WTC11 (cell line): Measurements from ENCODE around the gene CCDC28B. TPM values are rescaled to one million over a fixed set of nuclear protein-coding genes. Genes with fewer than 3 reads are reported as not detected.

Source experiments
- ATAC-seq: fragments of 200-7000 bp; cut with Tn5 transposase; 2 replicates; pipeline ENCODE4 v1.10.0; 2021; ENCODE audit warnings: mild to moderate bottlenecking, moderate library complexity
- CTCF ChIA-PET: fragments of 300-600 bp; sonication (Branson Sonifier 250); formaldehyde crosslinking; loops from one replicate; lab custom pipeline; 2021; ENCODE audit warnings: antibody characterized with exemption; lab: Charles Lee
- POLR2A ChIA-PET: fragments of 350-600 bp; sonication (Branson Sonifier 250); formaldehyde crosslinking; loops from one replicate; lab custom pipeline; 2021; ENCODE audit warnings: antibody characterized with exemption; lab: Charles Lee
- DNase-seq: peaks from one replicate; pipeline ENCODE4 v3.0.0; 2021; ENCODE audit warnings: low spot score
- H3K27ac Mint-ChIP-seq: 2 replicates; pipeline ENCODE4 v1.8.0; 2021; ENCODE audit warnings: mixed read lengths
- H3K27me3 Mint-ChIP-seq: 2 replicates; pipeline ENCODE4 v1.8.0; 2021; ENCODE audit warnings: low read depth, mild to moderate bottlenecking, moderate library complexity, mixed read lengths
- H3K36me3 Mint-ChIP-seq: 2 replicates; pipeline ENCODE4 v1.8.0; 2021; ENCODE audit warnings: mixed read lengths
- H3K4me1 Mint-ChIP-seq: 2 replicates; pipeline ENCODE4 v1.8.0; 2022; ENCODE audit warnings: mixed read lengths
- H3K4me3 Mint-ChIP-seq: 2 replicates; pipeline ENCODE4 v1.8.0; 2021; ENCODE audit warnings: mild to moderate bottlenecking, moderate library complexity, mixed read lengths
- H3K9me3 Mint-ChIP-seq: 2 replicates; pipeline ENCODE4 v1.8.0; 2021; ENCODE audit warnings: mixed read lengths
- ATF1 ChIP-seq: sonication (generic); formaldehyde crosslinking; IDR thresholded peaks from 2 replicates; pipeline ENCODE4 v1.8.1; 2023; ENCODE audit warnings: mild to moderate bottlenecking, moderate library complexity, missing genetic modification reagents
- ATF6 ChIP-seq: sonication (generic); formaldehyde crosslinking; IDR thresholded peaks from 2 replicates; pipeline ENCODE4 v1.8.1; 2023; ENCODE audit warnings: mild to moderate bottlenecking, missing genetic modification reagents
- CDX4 ChIP-seq: fragments of 250-450 bp; sonication (Bioruptor Pico); IDR thresholded peaks from 2 replicates; pipeline ENCODE4 v1.9.0; 2021; ENCODE audit warnings: moderate library complexity, mild to moderate bottlenecking, inconsistent platforms, borderline replicate concordance
- EMX1 ChIP-seq: fragments of 250-450 bp; sonication (Bioruptor Pico); IDR thresholded peaks from 2 replicates; pipeline ENCODE4 v1.8.0; 2021; ENCODE audit warnings: mild to moderate bottlenecking
- NFATC4 ChIP-seq: fragments of 250-450 bp; sonication (Bioruptor Pico); IDR thresholded peaks from 2 replicates; pipeline ENCODE4 v1.9.0; 2021; ENCODE audit warnings: mild to moderate bottlenecking
- NFE2L1 ChIP-seq: sonication (generic); formaldehyde crosslinking; IDR thresholded peaks from 2 replicates; pipeline ENCODE4 v1.8.1; 2023; ENCODE audit warnings: missing genetic modification reagents
- OVOL2 ChIP-seq: fragments of 250-450 bp; sonication (Bioruptor Pico); IDR thresholded peaks from 2 replicates; pipeline ENCODE4 v1.9.0; 2021; ENCODE audit warnings: mild to moderate bottlenecking, borderline replicate concordance
- SOX15 ChIP-seq: fragments of 250-450 bp; sonication (Bioruptor Pico); IDR thresholded peaks from 2 replicates; pipeline ENCODE4 v1.9.0; 2021; ENCODE audit warnings: mild to moderate bottlenecking
- TEAD4 ChIP-seq: sonication (generic); formaldehyde crosslinking; IDR thresholded peaks from 2 replicates; pipeline ENCODE4 v1.8.0; 2022; ENCODE audit warnings: mild to moderate bottlenecking, missing genetic modification reagents
- total RNA-seq: library from RNA; stranded (reverse); gene quantifications from 3 replicates; pipeline ENCODE4 v1.2.3, GENCODE V29; 2021
- TF ChIP-seq, protein P1 (sequence below): sonication (generic); formaldehyde crosslinking; IDR thresholded peaks from 2 replicates; pipeline ENCODE4 v1.8.1; 2022; ENCODE audit warnings: mild to moderate bottlenecking, moderate library complexity, missing genetic modification reagents
- TF ChIP-seq, protein P2 (sequence below): fragments of 200-600 bp; IDR thresholded peaks from 2 replicates; pipeline ENCODE4 v1.8.0; 2022; ENCODE audit warnings: antibody characterized with exemption

Gene CCDC28B
- total RNA-seq, 1 experiment from 2014 or later: 34.4 TPM

DNA sequence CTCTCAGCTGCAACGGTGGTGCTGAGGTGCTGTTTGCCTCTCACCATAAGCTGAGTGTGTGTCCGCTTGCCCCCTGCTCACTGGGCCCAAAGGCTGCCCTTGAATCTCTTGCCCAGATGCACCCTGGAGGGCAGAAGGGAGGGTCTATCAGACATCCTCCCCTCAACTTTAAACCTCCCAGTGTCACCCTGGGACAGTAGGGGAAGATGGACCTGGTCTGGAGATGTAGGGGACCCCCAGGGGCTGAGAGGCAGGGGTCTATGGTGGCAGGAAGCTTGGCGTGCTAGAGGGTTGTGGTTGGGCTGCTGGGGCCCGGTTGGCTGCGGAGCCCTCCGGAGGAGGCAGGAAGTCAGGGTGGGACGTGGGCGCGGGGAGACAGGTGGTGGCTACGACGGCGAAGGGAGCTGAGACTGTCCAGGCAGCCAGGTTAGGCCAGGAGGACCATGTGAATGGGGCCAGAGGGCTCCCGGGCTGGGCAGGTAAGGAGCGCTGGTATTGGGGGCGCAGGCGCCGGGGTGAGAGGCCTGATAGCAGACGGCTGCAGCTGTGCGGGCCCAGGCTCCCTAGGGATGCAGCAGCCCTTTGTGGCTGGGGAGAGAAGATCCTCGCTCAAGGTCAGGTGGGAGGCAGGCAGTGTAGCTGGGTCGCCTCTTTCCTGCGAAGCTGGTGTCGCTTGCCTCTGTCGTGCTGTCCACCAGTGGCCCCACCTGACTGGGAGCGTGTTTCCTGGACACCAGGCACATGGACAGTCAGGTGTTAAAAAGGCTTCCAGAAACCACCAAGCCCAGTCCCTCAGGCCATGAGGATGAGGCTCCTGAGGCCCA, 50.7 kb downstream of the CCDC28B start, which contains the start of gene LCK:
LCK (plus strand) TSS at position 373 of the 824 bp plus-strand sequence. CDS start 23,065 bp downstream, outside the sequence.
- POLR2A ChIA-PET: interaction anchor here (3.2 kb wide), 1 partner anchor 23 kb away, joined by 16 read pairs; no protein-coding TSS in a partner anchor
- no peaks in the 10 kb centered on the region for H3K36me3 Mint-ChIP-seq
- ATAC-seq (no peak), DNase-seq (no peak)
- no peaks in the 10 kb centered on the region for H3K9me3 Mint-ChIP-seq
- peak within 1 kb of the TSS; percentile 80; the same call in 1 of the 2 replicates for H3K27ac Mint-ChIP-seq
- CTCF ChIA-PET: interaction anchor here (1.6 to 6.1 kb wide), 5 partner anchors 11 to 65 kb away, joined by 4 to 75 read pairs (median 23); partner anchors contain the start of genes EIF3I and TMEM234
- no peak for TF ChIP-seq SOX15 (CRISPR knock-in tag)
- TF ChIP-seq ATF1: no peak
- TF ChIP-seq, protein P1, sequence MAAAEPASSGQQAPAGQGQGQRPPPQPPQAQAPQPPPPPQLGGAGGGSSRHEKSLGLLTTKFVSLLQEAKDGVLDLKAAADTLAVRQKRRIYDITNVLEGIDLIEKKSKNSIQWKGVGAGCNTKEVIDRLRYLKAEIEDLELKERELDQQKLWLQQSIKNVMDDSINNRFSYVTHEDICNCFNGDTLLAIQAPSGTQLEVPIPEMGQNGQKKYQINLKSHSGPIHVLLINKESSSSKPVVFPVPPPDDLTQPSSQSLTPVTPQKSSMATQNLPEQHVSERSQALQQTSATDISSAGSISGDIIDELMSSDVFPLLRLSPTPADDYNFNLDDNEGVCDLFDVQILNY (CRISPR knock-in tag): no peak
- TF ChIP-seq, protein P2, sequence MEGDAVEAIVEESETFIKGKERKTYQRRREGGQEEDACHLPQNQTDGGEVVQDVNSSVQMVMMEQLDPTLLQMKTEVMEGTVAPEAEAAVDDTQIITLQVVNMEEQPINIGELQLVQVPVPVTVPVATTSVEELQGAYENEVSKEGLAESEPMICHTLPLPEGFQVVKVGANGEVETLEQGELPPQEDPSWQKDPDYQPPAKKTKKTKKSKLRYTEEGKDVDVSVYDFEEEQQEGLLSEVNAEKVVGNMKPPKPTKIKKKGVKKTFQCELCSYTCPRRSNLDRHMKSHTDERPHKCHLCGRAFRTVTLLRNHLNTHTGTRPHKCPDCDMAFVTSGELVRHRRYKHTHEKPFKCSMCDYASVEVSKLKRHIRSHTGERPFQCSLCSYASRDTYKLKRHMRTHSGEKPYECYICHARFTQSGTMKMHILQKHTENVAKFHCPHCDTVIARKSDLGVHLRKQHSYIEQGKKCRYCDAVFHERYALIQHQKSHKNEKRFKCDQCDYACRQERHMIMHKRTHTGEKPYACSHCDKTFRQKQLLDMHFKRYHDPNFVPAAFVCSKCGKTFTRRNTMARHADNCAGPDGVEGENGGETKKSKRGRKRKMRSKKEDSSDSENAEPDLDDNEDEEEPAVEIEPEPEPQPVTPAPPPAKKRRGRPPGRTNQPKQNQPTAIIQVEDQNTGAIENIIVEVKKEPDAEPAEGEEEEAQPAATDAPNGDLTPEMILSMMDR: no peak
- peak; percentile 50; the same call in 1 of the 2 replicates for TF ChIP-seq EMX1 (CRISPR knock-in tag)
- no peak for TF ChIP-seq CDX4 (CRISPR knock-in tag)
- TF ChIP-seq TEAD4 (CRISPR knock-in tag): no peak
- TF ChIP-seq NFATC4 (CRISPR knock-in tag): 0 out of 2 replicates have a peak, but pooled peaks have one; percentile 8
- TF ChIP-seq OVOL2: no peak
- no peak for TF ChIP-seq ATF6 (CRISPR knock-in tag)
- TF ChIP-seq NFE2L1 (CRISPR knock-in tag): no peak
- H3K4me3 Mint-ChIP-seq: peak within 1 kb of the TSS; percentile 24; the same call in 1 of the 2 replicates
- H3K27me3 Mint-ChIP-seq: peaks cover 4% of the 10 kb centered on the region
- H3K4me1 Mint-ChIP-seq: peaks cover 40% of the 10 kb centered on the region

Other genes with a start within 250 kb of the CCDC28B start
- 254 to 264 TPM (median 256 TPM) in 3 replicates for gene KHDRBS1, start 186.7 kb upstream of the CCDC28B start, total RNA-seq
- 18.8 to 25.8 TPM (median 23.8 TPM) in 3 replicates for gene TMEM39B, start 127.7 kb upstream of the CCDC28B start, total RNA-seq
- gene KPNA6, start 92.5 kb upstream of the CCDC28B start, total RNA-seq: 91.2 to 104 TPM (median 94.0 TPM) in 3 replicates
- 46.3 to 49.8 TPM (median 47.2 TPM) in 3 replicates for gene TXLNA, start 20.9 kb upstream of the CCDC28B start, total RNA-seq
- 4.6 to 5.2 TPM (median 4.8 TPM) in 3 replicates for gene IQCC, start 5.1 kb downstream of the CCDC28B start, total RNA-seq
- not detected in 3 replicates for gene DCDC2B, start 8.5 kb downstream of the CCDC28B start, total RNA-seq
- gene TMEM234, start 21.8 kb downstream of the CCDC28B start, total RNA-seq: 10.3 to 11.9 TPM (median 11.4 TPM) in 3 replicates
- 237 to 243 TPM (median 241 TPM) in 3 replicates for gene EIF3I, start 21.8 kb downstream of the CCDC28B start, total RNA-seq
- gene FAM167B, start 46.6 kb downstream of the CCDC28B start, total RNA-seq: 5.4 to 7.4 TPM (median 7.1 TPM) in 3 replicates
- 51.0 to 60.5 TPM (median 57.0 TPM) in 3 replicates for gene LCK, start 50.7 kb downstream of the CCDC28B start, total RNA-seq
- 108 to 120 TPM (median 119 TPM) in 3 replicates for gene HDAC1, start 91.5 kb downstream of the CCDC28B start, total RNA-seq
- 442 to 450 TPM (median 443 TPM) in 3 replicates for gene MARCKSL1, start 135.6 kb downstream of the CCDC28B start, total RNA-seq
- 6.7 to 10.4 TPM (median 9.4 TPM) in 3 replicates for gene FAM229A, start 161.9 kb downstream of the CCDC28B start, total RNA-seq
- gene TSSK3, start 161.9 kb downstream of the CCDC28B start, total RNA-seq: 1.2 to 2.9 TPM (median 1.7 TPM) in 3 replicates
- 42.4 to 44.3 TPM (median 43.6 TPM) in 3 replicates for gene BSDC1, start 193.8 kb downstream of the CCDC28B start, total RNA-seq